ACHN (cell line): ENCODE results near the gene C22orf15.

Experiments
- DNase-seq: peaks from one replicate; pipeline ENCODE4 v3.0.0-alpha.2; 2015
- in situ Hi-C: cut with HindIII; loops from 2 replicates; pipeline ENCODE4 v1.10.0; 2017; ENCODE audit warnings: low sequenced_read_pairs, low pct_ligation_motif_present, low pct_unique_long_range_greater_than_20kb

C22orf15 gene

DNA sequence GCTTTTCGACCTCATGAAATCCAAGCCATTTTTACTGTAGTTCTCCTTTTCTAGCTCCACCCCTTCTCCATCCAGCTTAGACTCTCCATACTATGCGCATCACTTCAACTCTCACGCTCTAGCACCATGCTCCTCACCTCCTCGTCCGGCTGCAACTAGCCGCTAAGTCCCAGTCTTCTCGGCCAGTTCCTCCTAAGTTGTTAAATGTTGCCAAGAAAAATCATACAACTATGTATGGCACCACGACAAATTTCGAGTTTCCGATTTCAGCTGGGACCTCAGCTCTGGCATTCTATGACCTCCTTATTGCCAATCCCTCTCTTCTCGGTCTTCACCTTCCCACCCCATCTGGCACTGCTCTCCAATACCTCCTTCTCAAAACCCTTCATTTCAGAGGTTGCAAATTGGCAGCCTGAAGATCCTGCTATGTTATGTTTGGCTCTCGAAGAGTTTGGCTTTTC, 12.9 kb upstream of the C22orf15 start:
- in situ Hi-C loops: no loop called here
- no peak for DNase-seq

DNA sequence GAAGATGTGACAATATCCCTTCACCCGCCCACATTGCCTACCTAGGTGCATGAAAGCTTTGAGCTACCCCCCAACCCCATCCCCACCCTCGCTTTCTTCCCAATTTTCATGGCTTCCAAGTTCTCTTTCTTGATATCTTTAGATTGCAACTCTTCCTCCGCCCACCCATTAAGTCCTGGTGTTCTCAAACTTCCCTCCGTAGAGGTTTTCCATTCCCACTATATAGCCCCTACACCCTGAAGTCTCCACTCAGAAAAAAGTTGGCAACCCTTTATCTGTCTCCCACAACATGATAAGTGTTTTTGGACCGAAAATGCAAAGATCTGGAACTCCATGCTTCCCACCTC, 12.4 kb upstream of the C22orf15 start:
- in situ Hi-C loops: no loop called here
- DNase-seq: no peak

DNA sequence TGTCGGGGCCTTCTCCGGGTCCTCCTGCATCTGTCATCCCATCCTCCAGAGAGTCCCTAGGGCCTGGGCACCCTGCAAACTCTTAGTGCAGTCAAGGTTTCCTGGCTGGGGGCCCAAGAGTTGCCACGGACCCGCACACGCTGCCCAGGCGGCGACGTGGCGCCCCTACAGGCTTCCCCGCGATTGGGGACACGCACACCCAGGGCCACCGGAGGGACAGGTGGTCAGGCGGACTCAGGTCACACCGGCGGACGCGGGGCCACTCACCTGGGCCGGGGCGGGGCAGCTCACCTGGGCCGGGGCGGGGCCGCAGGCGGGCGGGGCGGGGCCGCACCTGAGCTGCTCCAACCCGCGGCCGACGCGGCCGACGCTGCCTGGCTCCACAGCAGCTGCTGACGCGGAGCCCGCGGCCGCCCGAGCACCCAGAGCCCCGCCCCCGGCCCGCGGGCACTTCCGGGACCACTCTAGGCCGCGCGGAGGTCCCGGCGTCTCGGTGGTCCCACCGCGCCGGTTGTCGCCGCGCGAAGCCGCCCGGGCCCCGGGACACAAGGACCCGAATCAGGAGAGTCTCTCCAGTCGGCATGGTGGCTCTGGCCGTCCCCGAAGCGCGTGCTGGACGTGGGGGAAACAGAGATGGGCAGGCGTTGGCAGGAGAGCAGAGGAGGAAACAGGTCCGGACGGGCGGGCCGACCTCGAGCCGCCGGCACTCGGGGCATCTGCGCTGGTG, 11.9 kb upstream of the C22orf15 start, which contains the start of gene ZNF70:
Gene ZNF70, minus strand, starts transcription at position 399 of the 727 bp plus-strand sequence. CDS start 5,972 bp downstream, outside the sequence.
- DNase-seq: peak; percentile 82
- in situ Hi-C loops: no loop called here

DNA sequence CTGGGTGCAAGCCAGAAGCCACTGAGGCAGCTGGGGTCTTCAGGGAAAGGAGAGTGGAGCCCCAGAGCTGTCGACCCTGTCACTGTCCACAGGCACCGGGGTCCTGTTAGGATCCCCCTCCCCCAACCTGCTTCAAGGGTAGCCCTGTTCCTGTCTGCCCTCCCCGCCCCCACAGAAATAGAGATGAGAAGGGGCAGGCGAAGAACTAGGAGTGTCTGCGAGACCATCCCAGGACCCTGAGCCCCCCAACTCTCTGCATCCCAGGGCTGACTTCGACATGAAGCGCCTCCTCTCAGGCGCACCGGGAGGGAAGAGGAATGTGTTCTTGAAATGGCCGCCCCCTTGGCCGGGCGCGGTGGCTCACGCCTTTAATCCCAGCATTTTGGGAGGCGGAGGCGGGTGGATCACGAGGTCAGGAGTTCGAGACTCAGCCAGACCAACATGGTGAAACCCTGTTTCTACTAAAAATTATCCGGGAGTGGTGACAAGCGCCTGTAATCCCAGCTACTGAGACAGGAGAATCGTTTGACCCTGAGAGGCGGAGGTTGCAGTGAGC, 11.3 kb upstream of the C22orf15 start:
- in situ Hi-C loops: no loop called here
- peak; percentile 34 for DNase-seq

DNA sequence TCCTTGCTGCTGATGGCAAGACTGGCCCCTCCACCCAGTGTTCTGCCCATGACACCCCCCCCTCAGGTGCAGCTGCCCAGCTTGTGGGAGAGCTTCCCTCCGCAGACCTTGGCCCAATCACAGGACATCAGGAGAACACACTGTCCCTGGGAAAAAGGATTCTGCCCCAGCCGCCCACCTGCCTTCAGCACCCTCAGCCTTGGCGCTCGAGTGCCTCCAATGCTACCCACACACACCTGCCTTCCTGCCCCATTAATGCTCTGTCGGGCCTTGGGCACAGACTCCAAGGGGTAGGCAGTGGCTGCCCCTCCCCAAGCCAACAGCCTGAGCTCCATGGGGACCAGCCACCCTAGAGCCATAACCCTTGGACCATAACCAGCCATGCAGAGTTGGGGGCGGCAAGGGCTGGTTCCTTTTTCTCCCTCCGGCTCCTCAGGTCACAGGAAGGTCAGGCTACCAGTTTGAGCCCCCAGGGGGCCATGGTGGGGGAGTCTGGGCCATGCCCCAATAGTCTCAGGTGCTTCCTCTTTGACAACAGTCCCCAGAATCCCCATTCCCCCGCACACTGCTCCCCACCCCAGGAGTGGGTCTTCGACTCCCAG, 10.6 kb upstream of the C22orf15 start:
- in situ Hi-C loops: no loop called here
- no peak for DNase-seq

DNA sequence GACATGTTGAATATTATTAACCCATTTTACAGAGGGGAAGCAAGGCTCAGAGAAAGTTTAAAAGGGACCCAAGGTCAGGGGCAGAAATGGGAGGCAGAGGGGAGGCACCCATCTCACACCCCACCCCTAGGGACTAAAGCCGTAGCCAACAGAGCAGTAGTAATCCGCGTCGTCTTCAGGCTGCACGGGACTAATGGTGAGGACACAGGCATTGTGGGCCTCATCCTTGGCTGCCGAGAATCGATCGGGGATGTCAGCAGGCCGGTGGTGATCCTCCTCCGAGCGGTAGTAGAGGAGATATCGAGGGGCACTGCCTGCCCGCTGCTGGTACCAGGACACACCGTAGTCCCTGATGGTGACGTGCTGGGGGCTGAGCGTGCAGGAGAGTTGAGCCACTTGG, 10.0 kb upstream of the C22orf15 start:
- no peak for DNase-seq
- in situ Hi-C loops: no loop called here

DNA sequence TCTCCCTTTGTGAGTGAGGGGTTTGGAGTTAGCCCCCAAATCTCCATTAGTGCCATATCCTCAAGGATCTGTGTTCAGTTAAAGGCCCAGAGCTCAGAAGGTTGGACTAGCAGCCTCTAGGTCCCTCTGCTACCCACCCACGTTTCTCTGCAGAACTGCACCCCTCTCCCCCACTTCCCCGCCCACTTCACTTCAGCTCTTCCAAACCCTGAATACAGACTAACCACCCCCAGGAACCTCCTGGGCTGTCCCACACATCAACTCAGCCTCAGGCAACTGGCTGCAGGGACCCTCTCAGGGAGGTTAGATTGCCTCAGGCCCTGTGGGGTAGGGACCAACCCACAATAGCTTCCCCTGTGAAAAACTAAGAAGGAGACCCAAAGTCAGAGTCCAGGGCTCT, 9.4 kb upstream of the C22orf15 start:
- in situ Hi-C loops: no loop called here
- no peak for DNase-seq

DNA sequence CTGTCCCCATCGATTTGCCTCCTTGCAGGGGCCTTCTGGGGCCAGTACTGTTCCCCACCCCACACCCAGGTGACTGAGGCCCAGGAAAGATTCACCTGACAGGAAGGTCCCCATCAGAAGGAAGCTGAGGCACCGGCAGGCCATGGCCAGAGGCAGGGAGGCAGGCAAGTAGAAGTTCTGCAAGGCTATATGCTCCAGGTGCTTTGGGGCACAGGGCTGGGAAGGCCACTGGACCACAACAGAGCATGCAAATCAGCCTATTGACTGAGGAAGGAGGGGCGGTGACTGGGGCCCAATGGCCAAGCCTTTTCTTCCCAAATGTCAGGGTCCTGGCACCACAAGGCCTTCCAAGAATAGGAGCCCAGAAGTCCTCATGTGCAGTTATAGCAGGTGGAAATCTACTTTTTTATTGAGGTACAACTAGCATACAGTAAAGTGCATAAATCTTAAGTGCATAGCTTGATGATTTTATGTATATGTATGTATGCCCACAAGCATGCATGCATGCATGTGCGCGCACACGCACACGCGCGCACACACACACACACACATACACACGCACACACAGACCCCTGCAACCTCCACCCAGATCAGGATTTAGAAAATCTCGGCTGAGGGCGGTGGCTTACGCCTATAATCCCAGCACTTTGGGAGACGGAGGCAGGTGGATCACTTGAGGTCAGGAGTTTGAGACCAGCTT, 8.4 kb upstream of the C22orf15 start, which contains the start of gene VPREB3:
Gene VPREB3, minus strand, starts transcription at position 206 of the 700 bp plus-strand sequence. Its CDS starts 62 bp downstream, at position 144.
- in situ Hi-C loops: no loop called here

DNA sequence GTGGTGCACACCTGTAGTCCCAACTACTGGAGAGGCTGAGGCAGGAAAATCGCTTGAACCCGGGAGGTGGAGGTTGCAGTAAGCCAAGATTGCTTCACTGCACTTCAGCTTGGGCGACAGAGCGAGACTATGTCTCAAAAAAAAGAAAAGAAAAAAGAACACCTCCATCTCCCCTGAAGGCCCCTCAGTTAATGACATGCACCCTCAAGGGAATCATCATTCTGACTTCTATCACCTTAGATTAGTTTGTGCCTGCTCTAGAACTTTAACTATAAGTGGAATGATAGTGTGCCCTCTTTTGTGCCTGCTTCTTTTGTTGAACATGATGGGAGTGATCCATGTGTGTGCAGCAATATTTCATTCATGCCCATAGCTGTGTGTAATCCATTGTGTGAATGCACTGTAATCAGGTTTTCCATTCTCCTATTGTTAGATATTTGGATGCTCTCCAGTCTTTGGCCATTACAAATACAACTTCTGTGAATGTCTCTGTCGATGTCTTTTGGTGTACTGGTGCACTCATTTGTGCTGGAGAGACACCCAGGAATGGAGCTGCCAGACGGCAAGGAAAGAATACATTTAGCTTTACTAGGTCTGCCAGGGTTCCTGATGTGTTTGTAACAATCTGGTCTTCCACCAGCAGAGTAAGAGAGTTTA, 7.7 kb upstream of the C22orf15 start:
- DNase-seq: no peak
- in situ Hi-C loops: no loop called here

More for the DNA sequence above, 8.4 kb upstream of the C22orf15 start, which contains the start of gene VPREB3:
- no peak for DNase-seq

DNA sequence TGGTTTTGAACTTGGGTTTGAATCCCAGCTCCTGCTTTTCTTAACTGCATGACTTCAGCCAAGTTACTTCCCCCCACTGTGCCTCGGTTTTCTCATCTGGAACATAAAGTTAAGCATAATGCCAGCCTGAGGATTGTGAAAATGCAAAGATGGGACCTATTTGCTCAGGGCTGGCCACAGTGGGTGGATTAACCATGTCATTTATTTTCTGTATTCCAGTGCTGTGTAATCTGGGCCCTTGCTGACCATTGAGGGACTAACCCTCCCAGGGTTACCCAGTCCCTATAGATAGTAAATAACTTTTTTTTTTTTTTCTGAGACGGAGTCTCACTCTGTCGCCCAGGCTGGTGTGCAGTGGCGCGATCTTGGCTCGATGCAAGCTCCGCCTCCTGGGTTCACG, 7.1 kb upstream of the C22orf15 start:
- DNase-seq: no peak
- in situ Hi-C loops: no loop called here

DNA sequence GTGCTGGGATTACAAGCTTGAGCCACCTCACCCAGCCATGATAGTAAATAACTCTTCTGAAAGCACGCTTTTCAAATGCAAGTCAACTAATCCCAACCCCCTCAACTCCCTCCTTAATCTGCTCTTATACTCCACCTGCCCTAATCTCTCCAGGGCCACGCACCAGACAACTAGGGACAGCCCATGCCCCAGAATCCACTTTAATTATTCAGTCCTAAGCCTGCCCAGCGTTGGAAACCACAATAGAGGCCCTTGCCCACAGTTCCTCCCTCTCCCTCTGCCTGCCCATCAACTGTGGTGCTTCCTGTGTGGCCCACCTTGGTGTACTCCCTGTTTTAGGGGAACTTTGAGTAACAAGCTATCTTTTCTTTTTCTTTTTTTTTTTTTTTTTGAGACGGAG, 5.9 kb upstream of the C22orf15 start:
- no peak for DNase-seq
- in situ Hi-C loops: no loop called here

DNA sequence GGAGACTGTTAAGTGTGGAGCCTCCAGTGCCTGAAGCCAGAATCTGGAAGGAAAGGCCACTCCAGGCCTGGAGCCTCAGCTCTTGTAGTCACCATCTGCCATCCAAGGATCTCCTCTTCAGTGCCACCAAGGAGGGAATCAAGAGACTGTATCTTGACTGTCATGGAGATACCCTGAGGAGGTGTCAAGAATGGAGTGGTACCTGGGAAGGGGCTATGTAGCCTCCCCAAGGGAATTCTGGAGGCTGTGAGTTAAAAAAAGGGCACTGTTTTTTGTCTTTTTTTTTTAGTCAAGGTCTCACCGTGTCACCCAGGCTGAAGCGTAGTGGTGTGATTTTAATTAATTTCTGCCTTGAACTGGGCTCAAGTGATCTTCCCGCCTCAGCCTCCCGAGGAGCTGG, 3.2 kb upstream of the C22orf15 start:
- no peak for DNase-seq
- in situ Hi-C loops: no loop called here

DNA sequence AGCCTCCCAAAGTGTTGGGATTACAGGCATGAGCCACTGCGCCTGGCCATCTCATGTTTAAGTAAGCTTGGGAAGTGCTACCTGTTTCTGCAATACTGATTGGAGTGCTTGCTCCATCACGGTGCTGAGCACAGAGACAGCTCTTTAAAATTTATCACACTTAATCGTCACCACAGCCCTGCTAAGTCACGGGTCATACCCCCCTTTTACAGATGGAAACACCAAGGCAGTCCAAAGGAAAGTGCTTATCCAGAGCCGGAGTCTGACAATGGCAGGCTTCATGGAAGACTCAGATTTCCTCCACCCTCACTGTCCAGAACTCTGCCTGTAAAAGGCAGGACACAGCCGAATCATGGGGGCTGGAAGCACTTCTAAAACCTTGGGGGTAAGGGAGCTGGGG, 2.7 kb upstream of the C22orf15 start:
- in situ Hi-C loops: no loop called here

DNA sequence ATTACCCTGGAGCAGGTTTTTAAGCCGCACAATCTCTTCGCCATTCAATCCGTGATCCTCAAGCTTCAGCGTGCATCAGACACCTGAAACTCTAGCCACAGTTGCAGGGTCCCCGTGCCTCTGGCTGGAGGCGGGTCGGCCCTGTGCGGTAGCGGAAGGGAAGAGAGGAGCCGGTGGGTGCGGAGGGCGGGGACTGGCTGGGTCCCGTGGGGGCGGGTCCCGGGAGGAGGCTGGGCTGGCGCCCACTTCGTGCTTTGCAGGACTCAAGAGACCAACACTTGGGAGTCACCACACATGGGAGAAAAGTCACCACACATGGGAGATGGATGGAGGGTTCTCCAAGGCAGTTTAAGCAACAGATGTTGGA, 772 bp downstream of the C22orf15 start:
- DNase-seq: no peak
- in situ Hi-C loops: no loop called here

More for the DNA sequence above, 2.7 kb upstream of the C22orf15 start:
- DNase-seq: no peak

DNA sequence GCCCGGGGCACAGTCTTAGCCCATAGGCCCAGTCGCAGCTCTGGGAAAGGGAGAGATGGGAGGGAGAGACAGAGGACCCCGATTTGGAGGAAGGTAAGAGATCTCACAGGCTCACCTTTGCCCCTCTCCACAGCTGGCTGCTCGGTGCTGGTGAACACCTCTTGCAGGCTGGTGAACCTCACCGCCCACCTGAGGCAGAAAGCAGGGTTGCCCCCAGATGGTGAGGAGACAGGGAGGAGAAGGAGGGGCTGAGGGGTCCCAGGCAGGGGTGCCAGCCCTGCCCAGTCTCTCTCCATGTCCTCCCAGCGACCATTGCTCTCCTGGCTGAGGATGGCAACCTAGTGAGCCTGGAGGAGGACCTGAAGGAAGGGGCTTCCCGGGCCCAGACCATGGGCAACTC, 1.2 kb downstream of the C22orf15 start:
- in situ Hi-C loops: no loop called here

DNA sequence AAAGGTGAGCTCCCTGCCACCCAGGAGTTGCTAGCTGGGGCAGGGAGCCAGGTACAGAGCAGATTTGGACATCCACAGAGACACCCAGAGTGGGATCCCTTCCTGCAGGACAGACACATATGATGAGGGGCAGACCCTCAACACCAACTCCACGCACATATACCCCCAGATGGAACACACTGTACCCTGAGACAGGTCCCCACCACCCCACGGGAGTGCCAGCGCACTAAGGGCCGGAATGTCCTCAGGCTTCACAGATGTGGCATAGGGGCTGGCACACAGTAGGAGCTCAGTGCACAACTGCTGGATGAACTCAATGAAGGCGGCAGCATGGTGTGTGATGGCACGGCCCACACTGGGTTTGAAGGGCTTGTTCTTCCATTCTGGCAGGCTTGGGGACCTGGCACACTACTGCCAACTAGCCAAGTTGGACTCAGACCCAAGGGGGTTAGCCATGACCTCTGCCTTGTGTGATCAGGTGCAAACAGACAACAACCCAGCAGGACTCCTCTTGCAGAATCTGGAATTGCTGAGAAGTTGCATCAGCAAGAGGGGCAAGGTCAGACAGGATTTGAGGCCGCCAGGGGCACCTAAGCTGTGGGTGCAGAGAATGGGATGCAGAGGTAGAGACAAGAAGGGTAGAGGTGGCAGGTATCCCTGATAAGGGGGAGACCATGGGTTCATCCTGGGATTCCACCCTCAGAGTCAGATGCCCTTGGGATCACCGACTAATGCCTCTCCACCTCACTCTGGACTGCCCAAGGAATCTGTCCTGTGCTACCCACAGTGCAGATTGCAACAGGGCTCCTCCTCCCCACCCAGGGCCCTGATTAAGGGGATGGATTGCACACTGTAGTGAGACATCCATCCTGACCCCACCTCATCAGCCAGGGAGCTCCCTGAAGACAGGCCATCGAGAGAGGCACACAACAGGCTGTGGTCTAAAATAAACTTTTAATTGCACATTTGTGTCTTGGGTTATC, 2.4 kb downstream of the C22orf15 start:
- no peak for DNase-seq
- in situ Hi-C loops: no loop called here

More for the DNA sequence above, 1.2 kb downstream of the C22orf15 start:
- DNase-seq: no peak

DNA sequence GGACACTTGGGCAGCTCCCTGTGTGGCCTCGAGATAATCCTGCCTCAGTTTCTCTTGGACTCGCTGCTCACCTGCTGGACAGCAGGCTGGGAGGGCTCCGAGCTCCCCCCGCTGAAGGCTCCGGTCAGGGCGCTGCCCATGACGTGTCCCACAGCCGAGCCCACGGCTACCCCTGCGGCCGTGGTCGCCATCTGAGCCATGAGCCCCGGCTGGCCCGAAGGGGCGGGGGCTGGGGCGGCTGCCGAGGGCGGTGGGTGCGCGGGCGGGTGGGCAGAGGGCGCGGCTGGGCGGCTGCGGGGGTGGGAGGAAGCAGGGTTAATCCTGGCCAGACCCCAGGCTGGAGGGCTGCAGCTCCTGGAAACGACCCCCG, 4.5 kb downstream of the C22orf15 start:
- no peak for DNase-seq
- in situ Hi-C loops: no loop called here
